ENCODE data around the gene MRPS10.

GRCh38 chr6:42266538-42266937 is 48.9 kb upstream of the MRPS10 start:
- TF ChIP-seq EP300 (IDR thresholded peaks at IDR 0.05) = no peak
- TF ChIP-seq CTCF (IDR thresholded peaks at IDR 0.05) = no peak

Data from stomach (tissue), 4 donors.